Karpas-422 (cell line): Measurements from ENCODE around the gene SERINC3. TPM values are rescaled to one million over a fixed set of nuclear protein-coding genes. Genes with fewer than 3 reads are reported as not detected.

Source experiments
- DNase-seq: peaks from one replicate; pipeline ENCODE4 v3.0.0-alpha.2; 2015
- H2AFZ ChIP-seq: fragments of 200-600 bp; sonication (generic); 2 replicates; pipeline ENCODE4 v1.6.1; 2014; ENCODE audit warnings: antibody characterized with exemption, low read length, mixed read lengths
- H3K27ac ChIP-seq: fragments of 200-600 bp; sonication (generic); 2 replicates; pipeline ENCODE4 v1.5.1; 2014; ENCODE audit warnings: mild to moderate bottlenecking, low read length, moderate library complexity
- H3K27me3 ChIP-seq: fragments of 200-600 bp; sonication (generic); 2 replicates; pipeline ENCODE4 v1.6.1; 2014; ENCODE audit warnings: low read length, mixed read lengths
- H3K36me3 ChIP-seq: fragments of 200-600 bp; sonication (generic); 2 replicates; pipeline ENCODE4 v1.6.1; 2014; ENCODE audit warnings: low read length, mixed read lengths; ENCODE audit not compliant: insufficient read depth
- H3K4me1 ChIP-seq: fragments of 200-600 bp; sonication (generic); 2 replicates; pipeline ENCODE4 v1.6.1; 2014; ENCODE audit warnings: mild to moderate bottlenecking, low read length, mixed read lengths
- H3K4me2 ChIP-seq: fragments of 200-600 bp; sonication (generic); 2 replicates; pipeline ENCODE4 v1.6.1; 2014; ENCODE audit warnings: low read length, low read depth, mild to moderate bottlenecking; ENCODE audit not compliant: poor library complexity, severe bottlenecking
- H3K4me3 ChIP-seq: fragments of 200-600 bp; sonication (generic); 2 replicates; pipeline ENCODE4 v1.5.1; 2014; ENCODE audit warnings: mild to moderate bottlenecking, antibody characterized with exemption, low read length, mixed read lengths
- H3K79me2 ChIP-seq: fragments of 200-600 bp; sonication (generic); 2 replicates; pipeline ENCODE4 v1.6.1; 2014; ENCODE audit warnings: mild to moderate bottlenecking, low read length, mixed read lengths
- H3K9ac ChIP-seq: fragments of 200-600 bp; sonication (generic); 2 replicates; pipeline ENCODE4 v1.6.0; 2014; ENCODE audit warnings: low read length
- H3K9me2 ChIP-seq: fragments of 200-600 bp; sonication (generic), shearing (Covaris generic); replicated peaks from 2 replicates; pipeline ENCODE4 v1.6.0; 2014; ENCODE audit warnings: mild to moderate bottlenecking, low read length, moderate library complexity; ENCODE audit not compliant: insufficient read depth
- H3K9me3 ChIP-seq: fragments of 300-700, 200-600 bp; sonication (generic); 2 replicates; pipeline ENCODE4 v1.6.1; 2014; ENCODE audit warnings: low read length, mixed read lengths
- H4K20me1 ChIP-seq: fragments of 200-600 bp; sonication (generic); 2 replicates; pipeline ENCODE4 v1.6.1; 2014; ENCODE audit warnings: mild to moderate bottlenecking, antibody characterized with exemption, low read length, low read depth; ENCODE audit not compliant: insufficient read depth
- total RNA-seq: library from RNA; depleted of rRNA; stranded (reverse); fragments of >200 nt; shearing (Covaris generic); gene quantifications from 2 replicates; pipeline ENCODE4 v1.2.3, GENCODE V29; 2014; ENCODE audit warnings: low replicate concordance

Gene SERINC3
- total RNA-seq, 1 experiment from 2014 or later: 84.8 TPM

DNA sequence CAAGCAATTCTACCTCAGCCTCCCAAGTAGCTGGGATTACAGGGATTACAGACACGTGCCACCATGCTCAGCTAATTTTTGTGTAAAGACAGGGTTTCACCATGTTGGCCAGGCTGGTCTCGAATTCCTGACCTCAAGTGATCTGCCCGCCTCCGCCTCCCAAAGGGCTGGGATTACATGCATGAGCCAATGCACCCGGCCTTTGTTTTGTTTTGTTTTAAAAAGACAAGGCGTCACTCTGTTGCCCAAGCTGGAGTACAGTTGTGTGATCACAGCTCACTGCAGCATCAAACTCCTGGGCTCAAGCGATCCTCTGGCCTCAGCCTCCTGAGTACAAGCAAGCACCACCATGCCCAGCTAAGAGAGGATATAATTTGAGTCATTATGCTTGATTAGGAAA lies 5.4 kb downstream of the SERINC3 start:
- Histone ChIP-seq H3K4me2 (no peak overlapping the region), H3K9me3 (no peaks in the 10 kb centered on the region), H2AFZ (no peak overlapping the region), H3K27ac (no peak overlapping the region), H3K79me2 (peaks cover 96% of the 10 kb centered on the region), H4K20me1 (peaks cover 13% of the 10 kb centered on the region), H3K9ac (no peak overlapping the region), H3K9me2 (no peaks in the 10 kb centered on the region), H3K4me1 (peaks cover 27% of the 10 kb centered on the region), H3K36me3 (peaks cover 3% of the 10 kb centered on the region; the same call in 1 of the 2 replicates), H3K4me3 (no peak overlapping the region), H3K27me3 (no peaks in the 10 kb centered on the region)
- DNase-seq: no peak

GRCh38 chr20:44513871-44514270 lies 8.0 kb downstream of the SERINC3 start:
- H4K20me1 ChIP-seq: 0 out of 2 replicates have a peak, but pooled peaks cover 5% of the 10 kb centered on the region
- no peak overlapping the region for H3K27ac ChIP-seq
- peaks cover 80% of the 10 kb centered on the region for H3K79me2 ChIP-seq
- H3K9me2 ChIP-seq: no peaks in the 10 kb centered on the region
- no peak overlapping the region for H3K4me3 ChIP-seq
- H2AFZ ChIP-seq: no peak overlapping the region
- no peak overlapping the region for H3K4me2 ChIP-seq
- no peak overlapping the region for H3K9ac ChIP-seq
- peaks cover 4% of the 10 kb centered on the region for H3K4me1 ChIP-seq
- H3K36me3 ChIP-seq: peaks cover 24% of the 10 kb centered on the region; the same call in 1 of the 2 replicates
- H3K9me3 ChIP-seq: no peaks in the 10 kb centered on the region
- H3K27me3 ChIP-seq: no peaks in the 10 kb centered on the region
- DNase-seq: no peak

GRCh38 chr20:44509762-44510161 lies 12.1 kb downstream of the SERINC3 start:
- Histone ChIP-seq H3K4me3 (no peak overlapping the region), H4K20me1 (0 out of 2 replicates have a peak, but pooled peaks cover 5% of the 10 kb centered on the region), H3K79me2 (peaks cover 43% of the 10 kb centered on the region), H3K27ac (no peak overlapping the region), H3K27me3 (no peaks in the 10 kb centered on the region), H3K9ac (no peak overlapping the region), H3K4me2 (no peak overlapping the region), H2AFZ (no peak overlapping the region), H3K36me3 (peaks cover 46% of the 10 kb centered on the region), H3K9me3 (no peaks in the 10 kb centered on the region), H3K4me1 (no peaks in the 10 kb centered on the region), H3K9me2 (no peaks in the 10 kb centered on the region)
- no peak for DNase-seq

DNA sequence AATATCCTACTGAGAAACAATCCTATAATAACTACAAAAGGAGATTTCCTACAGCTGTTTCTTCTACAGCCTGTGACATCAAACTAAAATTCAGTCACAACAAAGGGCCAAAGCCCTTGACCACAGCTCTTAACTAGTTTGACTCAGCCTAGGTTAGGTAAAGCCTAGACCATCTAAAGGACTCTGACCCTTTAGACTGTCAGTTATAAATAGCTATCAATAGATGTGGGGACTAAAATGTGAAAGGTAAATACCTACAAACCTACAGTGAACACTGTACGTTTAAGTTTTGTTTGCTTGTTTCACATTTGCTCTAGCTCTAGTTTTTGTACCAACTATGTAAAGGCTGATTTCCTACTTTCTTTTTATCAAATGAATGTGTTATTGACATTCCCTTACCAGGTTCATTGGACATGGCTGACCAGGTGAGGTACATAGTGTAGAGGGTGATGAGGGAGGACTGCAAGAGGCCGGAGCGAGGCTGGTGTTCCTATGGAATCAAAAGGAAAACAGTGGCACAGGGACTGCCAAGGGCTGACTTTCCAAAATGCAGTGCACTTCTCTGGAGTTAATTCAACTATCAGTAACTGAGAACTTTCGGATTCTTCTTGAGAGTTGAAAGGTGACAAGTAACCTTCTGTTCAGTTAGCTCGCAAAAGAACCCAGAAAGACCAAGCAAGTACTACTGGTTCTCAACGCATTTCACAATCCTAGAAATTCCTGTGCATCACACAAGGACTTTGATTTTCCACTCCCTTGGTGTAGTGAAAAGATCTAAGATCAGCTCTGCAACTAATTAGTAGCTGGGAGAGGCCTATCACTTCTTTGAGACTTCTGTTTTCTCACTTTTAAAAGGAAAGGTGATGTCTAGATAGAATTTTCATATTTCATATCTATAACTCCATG lies 17.2 kb downstream of the SERINC3 start:
- H3K27ac ChIP-seq: no peak overlapping the region
- no peak overlapping the region for H2AFZ ChIP-seq
- no peak for DNase-seq
- peaks cover 8% of the 10 kb centered on the region for H3K79me2 ChIP-seq
- peaks cover 62% of the 10 kb centered on the region for H3K36me3 ChIP-seq
- no peak overlapping the region for H3K4me2 ChIP-seq
- no peaks in the 10 kb centered on the region for H3K9me2 ChIP-seq
- no peaks in the 10 kb centered on the region for H4K20me1 ChIP-seq
- no peak overlapping the region for H3K9ac ChIP-seq
- H3K4me1 ChIP-seq: peaks cover 8% of the 10 kb centered on the region
- H3K27me3 ChIP-seq: no peaks in the 10 kb centered on the region
- H3K4me3 ChIP-seq: no peak overlapping the region
- H3K9me3 ChIP-seq: no peaks in the 10 kb centered on the region

DNA sequence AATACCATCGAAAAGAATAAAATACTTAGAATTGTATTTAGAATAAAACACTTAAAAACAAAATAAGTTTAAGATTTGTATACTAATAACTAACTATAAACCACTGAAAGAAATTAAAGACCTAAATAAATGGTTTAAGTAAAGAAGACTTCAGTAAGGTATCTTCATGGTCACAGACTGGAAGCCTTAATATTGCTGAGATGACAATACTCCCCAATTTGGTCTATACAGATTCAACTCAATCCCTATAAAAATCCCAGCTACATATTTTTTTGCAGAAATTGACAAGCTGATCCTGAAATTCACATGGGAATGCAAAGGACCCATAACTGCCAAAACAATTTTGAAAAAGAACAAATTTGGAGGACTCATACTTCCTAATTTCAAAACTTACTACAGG lies 18.9 kb downstream of the SERINC3 start:
- H3K4me2 ChIP-seq: no peak overlapping the region
- no peak overlapping the region for H2AFZ ChIP-seq
- peaks cover 55% of the 10 kb centered on the region for H3K36me3 ChIP-seq

DNA sequence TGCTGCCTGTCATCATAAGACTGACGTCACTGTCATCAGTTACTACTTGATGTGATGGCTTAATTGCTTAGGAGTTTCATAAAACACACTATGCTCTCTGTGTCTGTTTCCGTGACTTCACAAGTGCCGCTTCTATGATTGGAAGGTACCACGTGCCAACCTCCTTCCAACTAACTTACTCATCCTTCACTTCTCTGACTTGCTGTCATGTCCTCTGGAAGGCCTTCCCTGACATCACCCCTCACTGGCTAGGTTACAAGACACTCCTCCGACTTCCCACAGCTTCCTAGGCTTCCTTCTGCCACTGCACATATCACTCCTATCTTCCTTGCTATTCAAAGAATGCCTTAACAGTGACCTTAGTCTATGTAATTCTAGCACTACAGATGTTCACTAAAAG lies 20.4 kb downstream of the SERINC3 start:
- H3K27ac ChIP-seq: no peak overlapping the region

More for the DNA sequence above, 18.9 kb downstream of the SERINC3 start:
- no peaks in the 10 kb centered on the region for H3K9me2 ChIP-seq
- H3K4me1 ChIP-seq: peaks cover 8% of the 10 kb centered on the region
- H4K20me1 ChIP-seq: no peaks in the 10 kb centered on the region
- H3K79me2 ChIP-seq: peaks cover 4% of the 10 kb centered on the region; the same call in 1 of the 2 replicates
- H3K27ac ChIP-seq: no peak overlapping the region
- DNase-seq: no peak
- no peaks in the 10 kb centered on the region for H3K9me3 ChIP-seq
- no peaks in the 10 kb centered on the region for H3K27me3 ChIP-seq
- no peak overlapping the region for H3K9ac ChIP-seq
- no peak overlapping the region for H3K4me3 ChIP-seq

DNA sequence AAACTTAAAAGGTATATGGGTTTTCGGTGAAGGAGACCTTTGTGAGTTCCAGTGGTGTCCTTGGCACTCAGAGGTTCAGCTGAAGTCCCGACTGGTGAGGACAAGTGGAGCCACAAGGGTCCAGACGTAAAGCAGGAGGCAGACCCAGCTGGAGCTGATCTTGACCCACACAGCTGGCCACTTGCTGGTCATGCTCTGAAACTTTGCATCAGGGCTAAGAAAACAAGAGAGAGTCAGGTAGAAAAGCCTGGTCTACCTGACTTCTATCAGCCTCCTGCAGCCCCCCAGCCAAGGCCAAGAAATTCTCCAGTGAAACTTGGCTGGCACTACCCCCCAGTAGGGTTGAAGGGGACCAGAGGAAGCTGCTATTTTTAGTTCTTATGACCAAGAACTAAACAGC lies 21.6 kb downstream of the SERINC3 start:
- Histone ChIP-seq H3K27me3 (no peaks in the 10 kb centered on the region), H3K36me3 (peaks cover 61% of the 10 kb centered on the region), H3K4me2 (no peak overlapping the region), H3K27ac (no peak overlapping the region), H4K20me1 (no peaks in the 10 kb centered on the region), H3K9me2 (no peaks in the 10 kb centered on the region), H3K4me3 (no peak overlapping the region), H3K9me3 (no peaks in the 10 kb centered on the region), H2AFZ (no peak overlapping the region), H3K4me1 (peaks cover 8% of the 10 kb centered on the region), H3K9ac (no peak overlapping the region), H3K79me2 (no peaks in the 10 kb centered on the region)
- DNase-seq: no peak

More for the DNA sequence above, 20.4 kb downstream of the SERINC3 start:
- H3K9me2 ChIP-seq: no peaks in the 10 kb centered on the region
- H3K9ac ChIP-seq: no peak overlapping the region
- peaks cover 51% of the 10 kb centered on the region; the same call in 1 of the 2 replicates for H3K36me3 ChIP-seq
- peaks cover 8% of the 10 kb centered on the region for H3K4me1 ChIP-seq
- no peak overlapping the region for H3K4me2 ChIP-seq
- H3K79me2 ChIP-seq: no peaks in the 10 kb centered on the region
- H3K4me3 ChIP-seq: no peak overlapping the region
- no peaks in the 10 kb centered on the region for H4K20me1 ChIP-seq
- no peak for DNase-seq
- no peaks in the 10 kb centered on the region for H3K27me3 ChIP-seq
- no peaks in the 10 kb centered on the region for H3K9me3 ChIP-seq
- no peak overlapping the region for H2AFZ ChIP-seq

- no peak for DNase-seq
- no peak overlapping the region for H3K9ac ChIP-seq
- H4K20me1 ChIP-seq: no peaks in the 10 kb centered on the region
- no peaks in the 10 kb centered on the region for H3K79me2 ChIP-seq
- H3K4me2 ChIP-seq: no peak overlapping the region
- H2AFZ ChIP-seq: no peak overlapping the region
- no peak overlapping the region for H3K4me3 ChIP-seq
- peaks cover 53% of the 10 kb centered on the region for H3K36me3 ChIP-seq
- H3K27me3 ChIP-seq: no peaks in the 10 kb centered on the region
- peaks cover 19% of the 10 kb centered on the region for H3K4me1 ChIP-seq
- H3K27ac ChIP-seq: no peak overlapping the region
- no peaks in the 10 kb centered on the region for H3K9me2 ChIP-seq
- no peaks in the 10 kb centered on the region for H3K9me3 ChIP-seq
These were observed 24.1 kb downstream of the SERINC3 start for GRCh38 chr20:44497761-44498160.
